ENCODE results near the gene UQCRH. TPM values are rescaled to one million over a fixed set of nuclear protein-coding genes. Genes with fewer than 3 reads are reported as not detected.

The UQCRH gene
- total RNA-seq, result 326 TPM

DNA sequence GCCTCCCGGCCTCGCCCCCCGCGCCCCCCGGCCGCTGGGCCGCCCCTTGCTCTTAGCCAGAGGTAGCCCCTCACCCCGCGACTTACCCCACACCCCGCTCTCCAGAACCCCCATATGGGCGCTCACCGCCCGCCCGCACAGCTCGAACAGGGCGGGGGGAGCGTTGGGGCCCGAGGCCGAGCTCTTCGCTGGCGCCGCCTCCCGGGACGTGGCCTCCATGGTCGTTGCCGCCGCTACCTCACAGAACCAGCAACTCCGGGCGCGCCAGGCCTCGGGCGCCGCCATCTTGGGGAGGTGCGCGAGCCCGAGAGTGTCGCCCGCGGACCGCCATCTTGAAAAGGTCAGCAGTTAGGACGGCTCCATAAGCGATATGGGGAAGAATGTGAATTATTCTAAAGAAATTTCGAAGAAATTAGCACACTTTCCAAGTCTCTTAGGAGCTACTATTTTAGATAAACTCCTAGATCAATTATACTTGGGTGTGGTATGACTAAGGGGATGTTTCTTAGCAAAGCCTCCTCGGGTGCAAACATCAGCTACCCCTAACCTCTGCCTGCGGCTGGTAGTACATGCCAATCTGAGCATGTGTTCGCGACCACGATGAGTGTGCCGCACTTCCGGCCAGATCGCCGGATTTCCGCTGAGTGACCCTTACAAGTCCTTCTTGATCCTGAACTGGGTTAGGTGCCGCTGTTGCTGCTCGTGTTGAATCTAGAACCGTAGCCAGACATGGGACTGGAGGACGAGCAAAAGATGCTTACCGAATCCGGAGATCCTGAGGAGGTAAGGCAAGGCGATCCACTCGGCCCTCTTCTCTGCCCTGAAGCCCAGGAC is at the start of gene UQCRH, which contains the start of gene LRRC41:
Gene UQCRH (plus strand): TSS at position 661 of the 834 bp plus-strand sequence. CDS start 69 bp downstream, at position 730.
Gene LRRC41 (minus strand): TSS at position 579 of the 834 bp plus-strand sequence. CDS start 294 bp downstream, at position 285.
- no peak for FAIRE-seq

DNA sequence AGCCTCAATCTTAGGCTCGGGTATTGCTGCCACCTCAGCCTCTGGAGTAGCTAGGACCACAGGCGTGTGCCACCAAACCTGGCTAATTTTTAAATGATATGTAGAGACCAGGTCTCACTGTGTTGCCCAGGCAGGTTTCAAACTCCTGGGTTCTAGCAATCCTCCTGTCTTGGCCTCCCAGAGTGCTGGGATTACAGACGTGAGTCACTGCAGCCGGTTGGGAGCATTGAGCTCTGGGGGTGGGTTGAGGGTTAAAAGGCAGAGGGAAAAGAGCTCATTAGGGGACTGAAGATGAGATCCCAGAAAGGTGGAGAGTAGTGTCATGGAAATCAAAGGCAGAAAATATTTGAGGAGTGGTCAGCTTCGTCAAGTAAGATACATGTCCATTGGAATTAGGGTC is 48.8 kb upstream of the UQCRH start:
- no peak for FAIRE-seq
- no peak for DNase-seq (ENCODE audit: low spot score in 2 of 2)

More for the DNA sequence above, at the start of gene UQCRH, which contains the start of gene LRRC41:
- DNase-seq (ENCODE audit: low spot score in 2 of 2), result peak; percentile 92 to 95

DNA sequence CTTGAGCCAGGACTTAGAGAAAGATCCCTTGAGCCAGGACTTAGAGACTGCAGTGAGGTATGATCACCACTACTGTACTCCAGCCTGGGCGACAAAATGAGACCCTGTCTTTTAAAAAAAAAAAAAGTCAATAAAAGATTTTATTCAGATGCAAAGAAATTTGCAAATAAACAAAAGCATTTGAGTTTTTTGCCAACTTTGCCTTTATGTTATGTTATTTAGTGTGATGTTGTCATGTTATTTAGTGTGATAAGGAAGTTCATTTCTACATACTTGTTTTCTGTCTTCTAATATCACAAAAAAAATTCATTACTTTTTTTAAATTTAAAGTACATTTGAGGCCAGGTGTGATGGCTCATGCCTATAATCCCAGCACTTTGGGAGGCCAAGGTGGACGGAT is 47.0 kb upstream of the UQCRH start:
- FAIRE-seq, result no peak
- no peak for DNase-seq (ENCODE audit: low spot score in 2 of 2)

DNA sequence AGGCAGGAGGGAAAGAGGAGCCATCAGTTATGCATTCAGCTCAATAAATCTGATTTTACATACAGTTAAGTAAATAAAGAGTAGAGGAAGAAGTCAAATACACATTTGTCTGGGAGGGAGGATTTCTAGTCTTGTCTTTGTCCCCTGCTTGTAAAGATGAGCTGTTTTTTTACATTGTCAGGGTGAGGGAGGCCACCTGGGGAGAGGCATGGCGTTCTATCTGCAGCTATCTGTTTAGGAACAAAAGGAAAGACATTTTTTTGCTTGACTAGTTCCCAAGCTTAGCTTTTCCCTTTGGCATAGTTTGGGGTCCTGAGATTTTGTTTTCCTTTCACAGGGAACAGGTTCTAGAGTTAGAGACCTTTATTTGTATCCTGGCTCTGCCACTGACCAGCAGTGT is 41.0 kb upstream of the UQCRH start:
- no peak for DNase-seq (ENCODE audit: low spot score in 2 of 2)
- no peak for FAIRE-seq

DNA sequence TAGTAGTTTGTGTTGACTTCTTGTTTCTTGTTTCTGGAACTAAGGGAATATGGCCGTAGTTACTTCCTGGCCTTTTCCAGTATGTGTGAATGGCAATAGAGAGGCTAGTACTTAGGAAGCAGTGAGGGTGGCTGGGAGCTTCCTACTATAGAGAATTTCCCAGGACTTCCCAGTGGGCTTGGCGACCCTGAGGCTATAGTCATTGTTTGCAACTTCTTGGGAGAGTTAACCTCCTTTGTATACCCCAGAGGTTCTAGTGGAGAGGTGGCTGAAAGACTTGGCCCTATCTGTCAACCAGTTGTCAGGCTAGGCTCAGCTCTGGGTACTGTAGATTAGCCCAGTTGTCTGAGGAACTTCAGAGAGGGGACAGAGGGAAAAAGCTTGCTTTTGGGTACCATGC is 40.4 kb upstream of the UQCRH start:
- FAIRE-seq, result no peak
- no peak for DNase-seq (ENCODE audit: low spot score in 2 of 2)

DNA sequence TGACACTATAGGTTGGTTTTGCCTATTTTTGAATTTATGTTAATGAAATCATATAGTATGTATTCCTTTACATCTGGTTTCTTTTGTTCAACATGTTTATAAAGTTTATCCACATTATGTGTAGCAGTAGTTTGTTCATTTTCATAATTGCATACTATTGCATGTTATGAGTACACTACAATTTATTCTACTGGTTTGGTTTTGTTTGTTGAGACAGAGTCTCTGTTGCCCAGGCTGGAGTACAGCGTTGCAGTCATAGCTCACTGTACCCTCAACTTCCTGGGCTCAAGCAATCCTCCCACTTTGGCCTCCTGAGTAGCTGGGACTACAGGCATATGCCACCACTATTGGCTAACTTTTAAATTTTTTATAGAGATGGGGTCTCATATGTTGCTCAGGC is 34.9 kb upstream of the UQCRH start:
- FAIRE-seq (no peak), DNase-seq (ENCODE audit: low spot score in 2 of 2) (no peak)

DNA sequence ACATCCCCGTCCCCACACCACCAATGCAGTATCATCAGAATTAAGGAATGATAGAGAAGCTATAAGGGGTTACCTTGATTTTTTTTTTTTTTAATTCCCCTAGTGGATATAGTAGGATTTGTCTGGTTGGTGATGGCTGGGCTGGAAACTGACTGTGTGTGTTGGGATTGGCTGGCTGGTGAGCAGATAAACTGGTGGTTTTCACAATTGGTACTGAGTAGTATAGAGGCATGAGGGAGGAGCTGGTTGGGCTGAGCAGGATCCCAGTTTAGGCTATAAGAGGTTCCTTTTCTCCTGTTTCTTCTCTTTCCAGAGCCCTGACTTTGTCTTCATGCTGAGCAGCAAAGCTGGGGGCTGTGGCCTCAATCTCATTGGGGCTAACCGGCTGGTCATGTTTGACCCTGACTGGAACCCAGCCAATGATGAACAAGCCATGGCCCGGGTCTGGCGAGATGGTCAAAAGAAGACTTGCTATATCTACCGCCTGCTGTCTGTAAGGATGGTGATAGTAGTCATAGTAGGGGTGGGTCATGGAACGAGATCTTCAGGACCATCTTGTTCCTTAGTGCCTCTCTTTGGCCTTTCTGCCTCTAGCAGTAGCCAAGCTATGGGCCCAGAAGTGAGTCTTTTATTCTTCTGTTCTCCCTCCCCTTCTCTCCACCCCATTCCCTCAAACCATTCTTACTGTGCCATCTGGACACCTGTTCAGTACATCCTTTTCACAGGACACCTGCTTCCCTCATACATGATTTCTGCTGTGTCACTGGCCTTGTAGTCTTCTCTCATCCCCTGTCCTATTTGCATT is 29.1 kb upstream of the UQCRH start:
- no peak for DNase-seq (ENCODE audit: low spot score in 2 of 2)

DNA sequence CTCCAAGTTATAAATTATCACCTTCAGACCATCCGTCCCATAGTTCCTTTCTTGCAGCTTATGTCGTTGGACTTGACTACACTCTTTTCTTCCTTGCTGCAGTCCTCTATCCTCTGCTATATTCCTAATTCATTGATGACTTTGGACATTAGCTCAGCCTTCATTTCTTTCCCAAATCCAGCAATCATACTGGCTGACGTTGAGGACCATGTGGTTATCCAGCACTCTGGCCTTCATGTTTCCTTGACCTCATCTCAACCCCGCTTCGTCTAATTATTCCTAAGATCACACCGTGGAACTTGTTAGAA is 28.5 kb upstream of the UQCRH start:
- FAIRE-seq, result no peak

More for the DNA sequence above, 29.1 kb upstream of the UQCRH start:
- no peak for FAIRE-seq

DNA sequence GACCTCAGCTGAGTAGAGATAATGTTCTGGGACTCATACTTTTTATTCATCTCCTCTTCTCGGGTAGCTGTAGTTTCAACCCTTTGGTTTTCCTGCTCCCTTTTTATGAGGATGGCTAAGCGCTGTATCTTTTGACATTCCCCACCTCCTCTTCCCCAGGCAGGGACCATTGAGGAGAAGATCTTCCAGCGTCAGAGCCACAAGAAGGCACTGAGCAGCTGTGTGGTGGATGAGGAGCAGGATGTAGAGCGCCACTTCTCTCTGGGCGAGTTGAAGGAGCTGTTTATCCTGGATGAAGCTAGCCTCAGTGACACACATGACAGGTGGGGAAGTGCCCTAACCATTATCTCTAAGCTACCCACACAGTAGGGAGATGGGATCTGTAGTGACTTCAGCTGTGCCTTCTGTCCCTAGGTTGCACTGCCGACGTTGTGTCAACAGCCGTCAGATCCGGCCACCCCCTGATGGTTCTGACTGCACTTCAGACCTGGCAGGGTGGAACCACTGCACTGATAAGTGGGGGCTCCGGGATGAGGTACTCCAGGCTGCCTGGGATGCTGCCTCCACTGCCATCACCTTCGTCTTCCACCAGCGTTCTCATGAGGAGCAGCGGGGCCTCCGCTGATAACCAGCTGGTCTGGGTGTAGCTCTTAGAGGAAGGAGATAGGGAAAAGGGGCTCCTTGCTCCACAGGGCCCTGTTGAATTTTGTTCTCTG is 25.7 kb upstream of the UQCRH start:
- FAIRE-seq (no peak), DNase-seq (ENCODE audit: low spot score in 2 of 2) (no peak)

More for the DNA sequence above, 28.5 kb upstream of the UQCRH start:
- DNase-seq (ENCODE audit: low spot score in 2 of 2), result no peak

DNA sequence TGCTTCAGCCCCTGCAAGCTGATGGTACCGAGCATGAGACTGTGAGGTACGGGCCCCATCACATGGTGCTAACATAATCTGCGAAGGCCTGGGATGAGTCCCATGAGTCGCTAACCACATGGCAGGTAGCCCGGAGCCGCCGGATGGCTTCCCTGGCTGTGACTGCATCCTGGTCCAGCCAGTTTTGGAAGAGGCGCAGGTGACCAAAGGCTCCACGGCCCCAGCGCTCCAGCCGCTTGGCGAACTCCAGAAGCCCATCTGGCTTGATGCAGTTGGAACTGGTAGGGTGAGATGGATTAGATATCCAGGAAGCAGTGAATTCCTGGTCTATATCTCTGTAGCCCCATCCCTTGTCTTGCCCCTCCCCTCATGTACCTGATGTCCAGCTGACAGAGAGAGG is 24.7 kb upstream of the UQCRH start:
- DNase-seq (ENCODE audit: low spot score in 2 of 2), result no peak
- no peak for FAIRE-seq

DNA sequence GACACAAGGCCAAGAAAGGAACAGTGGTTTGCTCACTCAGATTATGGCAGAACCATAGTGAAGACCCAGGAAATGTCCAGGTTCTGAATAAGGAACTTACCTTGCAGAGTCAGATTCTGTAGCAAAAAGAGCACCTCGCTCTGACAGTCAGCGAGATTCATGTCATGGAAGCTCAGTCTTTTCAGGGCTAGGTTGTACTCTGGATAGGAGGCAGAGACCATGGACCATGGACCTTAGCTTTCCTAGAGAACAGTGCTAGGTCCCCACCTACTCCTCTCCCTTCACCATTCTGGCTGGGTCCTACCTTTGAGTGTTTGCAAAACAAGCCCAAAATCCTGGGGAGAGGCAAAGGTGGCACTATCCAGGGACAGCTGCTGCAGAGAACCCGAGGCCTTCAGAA is 23.4 kb upstream of the UQCRH start:
- DNase-seq (ENCODE audit: low spot score in 2 of 2) (no peak), FAIRE-seq (no peak)

DNA sequence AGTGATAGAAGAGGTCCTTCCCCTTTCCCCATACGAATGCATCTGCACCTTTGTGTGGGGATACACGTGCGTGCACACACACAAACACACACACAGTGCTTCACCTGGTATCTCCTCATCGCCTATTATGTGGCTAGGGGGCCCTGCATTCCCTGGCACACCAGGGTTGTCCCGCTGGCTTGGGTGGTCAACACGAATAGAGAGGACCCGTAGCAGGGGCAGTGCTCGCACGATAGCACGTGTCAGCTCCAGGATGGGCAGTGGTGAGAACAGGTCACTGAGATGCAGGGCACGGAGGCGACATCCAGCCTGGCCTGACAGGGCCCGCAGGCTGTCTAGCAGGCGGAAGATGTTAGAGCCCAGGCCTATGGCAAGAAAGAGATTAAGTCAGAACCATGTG is 22.5 kb upstream of the UQCRH start:
- FAIRE-seq (no peak), DNase-seq (ENCODE audit: low spot score in 2 of 2) (no peak)

DNA sequence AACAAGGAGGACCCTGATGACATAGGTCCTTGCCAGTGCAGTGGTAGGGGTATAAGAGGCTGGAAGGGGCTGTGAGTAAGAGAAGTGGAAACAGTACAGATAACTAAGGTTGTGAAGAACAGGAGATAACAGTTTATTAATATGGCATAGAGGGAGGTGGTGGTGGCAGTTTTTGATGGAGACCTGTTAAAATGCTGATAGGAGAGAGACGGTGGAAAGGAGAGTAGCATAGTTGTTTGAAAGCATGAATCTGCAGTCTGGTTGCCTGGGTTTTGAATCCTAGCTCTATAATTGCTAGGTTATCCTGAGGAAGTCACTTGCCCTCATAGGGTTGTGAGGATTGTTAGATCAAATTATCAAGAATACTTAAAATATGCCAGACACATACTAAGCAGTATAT is 19.4 kb upstream of the UQCRH start:
- FAIRE-seq, result no peak
- DNase-seq (ENCODE audit: low spot score in 2 of 2), result no peak

DNA sequence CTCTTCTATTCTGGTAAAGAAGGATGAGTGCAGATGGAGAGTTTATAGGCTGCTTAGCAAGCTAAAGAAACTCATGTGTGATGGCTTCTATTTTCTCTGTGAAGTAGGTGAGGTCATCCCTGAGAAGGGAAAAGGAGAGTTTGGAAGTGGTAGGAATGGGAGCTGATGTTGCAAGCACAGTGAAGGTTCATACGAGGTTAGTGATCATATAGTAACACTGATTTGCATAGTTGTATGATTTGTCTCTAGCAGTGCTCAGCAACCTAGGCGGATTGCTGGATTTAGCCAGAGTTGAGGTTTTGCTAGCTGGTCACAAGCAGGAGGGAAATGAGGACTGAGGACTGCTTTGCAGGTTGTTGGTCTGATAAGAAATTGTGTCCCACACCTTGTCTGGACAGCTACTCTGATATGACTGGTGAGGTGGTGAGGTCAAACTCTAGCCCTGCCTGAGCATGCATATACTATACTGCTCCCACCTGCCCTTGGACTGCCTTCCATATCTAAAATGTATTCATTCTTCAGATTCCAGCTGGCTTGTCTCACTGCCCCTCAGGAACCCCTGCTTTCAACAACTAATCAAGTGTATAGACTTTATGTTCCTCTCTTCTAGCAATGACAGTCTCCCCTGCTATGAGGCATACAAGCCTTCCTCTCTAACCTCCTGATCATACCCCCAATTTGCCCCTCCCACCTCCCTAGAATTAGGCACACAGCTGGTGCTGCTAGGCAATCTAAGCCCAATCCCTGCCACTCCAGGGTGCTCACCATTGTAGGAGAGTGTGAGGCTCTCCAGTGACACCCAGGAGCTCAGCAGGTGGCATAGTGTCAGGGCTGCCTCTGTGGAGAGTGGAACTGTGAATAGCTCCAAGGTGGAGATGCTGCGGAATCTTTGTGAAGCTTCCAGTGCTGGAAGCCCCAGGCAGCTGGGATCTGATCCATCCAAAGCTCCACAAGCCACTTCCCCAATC is 18.6 kb upstream of the UQCRH start:
- FAIRE-seq, result no peak
- DNase-seq (ENCODE audit: low spot score in 2 of 2), result no peak

DNA sequence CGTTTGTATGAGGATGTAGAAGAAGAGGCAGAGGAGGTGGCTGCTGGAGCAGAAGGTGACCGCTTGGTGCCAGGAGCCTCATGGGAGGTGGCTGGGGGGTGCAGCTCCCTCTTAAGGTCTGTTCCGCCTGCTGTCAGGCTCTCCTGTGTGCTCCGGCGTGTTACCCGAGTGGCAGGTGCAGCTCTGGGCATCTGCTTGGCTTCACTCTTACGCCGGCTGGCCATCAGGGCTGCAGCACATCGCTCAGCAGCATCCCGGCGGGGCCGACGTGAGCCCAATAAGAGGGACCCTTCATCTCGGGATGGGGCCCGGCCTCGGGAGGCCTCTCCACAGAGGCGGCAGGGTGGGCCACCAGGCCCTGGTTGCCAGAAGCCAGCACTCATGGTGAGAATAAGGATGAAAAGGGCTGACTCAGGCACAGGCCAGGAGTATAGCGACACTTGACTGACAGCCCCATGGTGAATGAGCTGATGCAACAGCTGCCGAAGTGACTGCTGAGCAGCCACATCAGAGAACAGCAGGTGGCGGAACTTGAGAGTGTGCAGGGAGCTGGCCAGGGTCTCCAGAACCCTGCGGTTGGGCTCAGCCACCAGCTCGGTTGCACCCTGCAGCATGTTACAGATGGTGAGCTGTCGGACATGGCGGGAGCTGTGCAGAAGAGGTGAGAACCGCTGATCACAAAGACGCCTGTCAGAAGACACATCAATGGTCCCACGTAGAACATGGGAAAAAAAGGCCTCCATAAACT is 17.6 kb upstream of the UQCRH start:
- DNase-seq (ENCODE audit: low spot score in 2 of 2) (no peak), FAIRE-seq (no peak)

DNA sequence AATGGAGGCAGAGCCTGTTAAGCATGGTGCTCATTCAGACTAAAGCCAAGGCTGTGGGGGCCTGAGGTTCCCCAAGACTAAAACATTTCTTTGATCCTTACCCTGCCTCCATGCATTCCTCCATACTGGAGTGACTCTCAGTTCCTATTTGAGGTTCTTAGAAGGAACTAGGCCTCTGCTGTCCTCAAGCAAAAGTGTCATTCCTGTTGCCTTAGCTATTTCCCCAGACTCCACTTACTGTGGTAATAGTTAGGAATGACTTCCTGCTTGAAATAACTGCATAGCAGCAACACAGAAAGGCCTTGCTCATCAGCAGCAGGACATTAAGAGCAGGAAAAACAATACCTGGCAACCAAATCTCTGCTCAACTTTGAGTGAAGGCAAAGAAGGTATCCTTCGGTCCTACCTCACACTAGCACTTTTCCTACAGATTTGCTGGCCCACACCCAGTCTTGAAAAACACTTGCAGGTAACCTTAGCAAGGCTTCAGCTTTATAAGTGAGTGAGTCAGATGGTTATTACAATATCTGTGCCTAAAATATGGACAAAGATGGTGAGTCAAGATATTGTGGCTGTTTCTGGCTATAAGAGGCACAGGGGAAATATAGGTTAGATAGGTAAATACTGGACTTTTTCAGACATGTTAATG is 14.9 kb upstream of the UQCRH start:
- no peak for FAIRE-seq
- DNase-seq (ENCODE audit: low spot score in 2 of 2), result no peak

DNA sequence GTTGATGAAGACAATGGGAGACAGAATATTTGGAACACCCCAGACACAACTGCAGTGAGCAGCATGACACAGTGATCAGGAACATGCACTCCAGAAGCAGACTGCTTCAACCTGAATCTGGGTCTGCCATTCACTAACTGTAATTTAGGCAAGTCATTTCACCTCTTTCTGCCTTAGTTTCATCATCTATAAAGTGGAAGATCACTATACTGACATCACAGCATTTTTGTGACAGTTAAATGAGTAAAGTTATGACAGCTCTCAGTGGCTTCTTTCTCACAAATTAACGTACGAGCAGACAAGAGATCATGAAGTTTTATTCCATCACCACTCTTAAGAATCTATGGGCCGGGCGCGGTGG is 14.4 kb upstream of the UQCRH start:
- FAIRE-seq (no peak), DNase-seq (ENCODE audit: low spot score in 2 of 2) (no peak)

DNA sequence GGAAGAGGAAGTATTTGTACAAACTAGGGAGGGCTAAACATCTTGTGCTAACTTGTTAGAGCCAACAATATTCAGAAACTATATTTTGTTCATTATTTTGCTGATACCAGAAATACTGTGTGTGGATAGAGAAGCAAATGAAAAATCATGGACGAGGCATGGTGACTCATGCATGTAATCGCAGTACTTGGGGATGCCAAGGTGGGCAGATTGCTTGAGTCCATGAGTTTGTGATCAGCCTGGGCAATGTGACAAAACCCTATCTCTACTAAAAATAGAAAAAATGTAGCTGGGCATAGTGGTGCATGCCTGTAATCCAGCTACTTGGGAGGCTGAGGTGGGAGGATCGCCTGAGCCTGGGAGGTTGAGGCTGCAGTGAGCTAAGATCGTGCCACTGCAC is 13.5 kb upstream of the UQCRH start:
- DNase-seq (ENCODE audit: low spot score in 2 of 2) (no peak), FAIRE-seq (no peak)

DNA sequence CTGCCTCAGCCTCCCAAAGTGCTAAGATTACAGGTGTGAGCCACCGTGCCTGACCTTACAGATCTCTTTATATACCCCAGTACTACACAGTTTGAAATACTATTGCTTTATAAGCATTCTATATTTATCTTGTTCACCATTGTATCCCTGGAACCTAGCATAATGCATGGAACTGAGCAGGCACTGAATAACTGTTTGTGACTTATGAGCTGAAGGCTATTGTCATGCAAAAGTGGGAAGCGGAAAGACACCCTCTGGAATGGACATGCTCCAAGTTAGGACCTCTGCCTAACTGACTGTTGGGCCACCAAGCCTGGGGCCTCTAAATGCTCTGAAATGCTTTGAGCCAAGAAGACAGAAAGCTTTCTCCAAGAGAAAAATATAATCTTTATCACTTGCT is 8.2 kb upstream of the UQCRH start:
- FAIRE-seq, result no peak

More for the DNA sequence above, 8.2 kb upstream of the UQCRH start:
- DNase-seq (ENCODE audit: low spot score in 2 of 2), result no peak

Data from frontal cortex (tissue), 4 donors.